ENCODE data around the gene GTF3C1.

The GTF3C1 gene

DNA sequence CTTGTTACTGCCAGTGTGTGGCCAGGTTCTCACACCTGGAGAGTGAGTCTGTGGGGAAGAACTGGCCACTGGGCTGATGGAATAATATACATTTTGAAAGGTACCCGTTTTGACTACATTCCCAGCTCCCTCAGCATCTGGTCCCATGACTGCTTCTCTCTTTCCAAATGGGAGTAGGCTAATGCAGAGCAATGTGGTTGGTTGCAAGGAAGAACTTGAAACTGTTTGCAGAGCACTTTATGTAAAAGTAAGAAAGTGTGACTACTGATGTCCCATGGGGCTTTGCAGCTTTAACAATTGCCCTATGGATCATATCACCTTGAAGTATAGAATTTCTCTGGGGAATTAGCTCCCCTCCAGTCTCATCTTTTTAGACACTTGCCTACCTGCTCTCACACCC, 9.2 kb upstream of the GTF3C1 start:
- no peak for DNase-seq

DNA sequence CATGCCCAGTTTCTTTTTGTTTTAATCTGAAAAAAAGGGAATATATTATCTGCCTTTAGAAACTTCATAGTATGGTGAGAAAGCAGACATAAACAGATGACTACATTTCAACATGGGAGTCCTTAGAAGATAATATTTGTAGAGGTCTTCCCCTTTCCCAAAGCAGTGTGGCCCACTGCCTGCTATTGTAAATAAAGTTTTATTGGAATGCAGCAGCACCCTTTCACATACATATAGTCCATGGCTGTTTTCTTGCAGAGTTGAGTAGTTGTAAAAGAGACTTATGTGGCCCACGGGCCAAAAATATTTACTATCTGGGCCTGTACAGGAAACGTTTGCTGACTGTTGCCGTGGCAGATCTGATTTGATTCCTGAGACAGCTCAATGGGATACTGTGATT, 8.7 kb upstream of the GTF3C1 start:
- DNase-seq: no peak

DNA sequence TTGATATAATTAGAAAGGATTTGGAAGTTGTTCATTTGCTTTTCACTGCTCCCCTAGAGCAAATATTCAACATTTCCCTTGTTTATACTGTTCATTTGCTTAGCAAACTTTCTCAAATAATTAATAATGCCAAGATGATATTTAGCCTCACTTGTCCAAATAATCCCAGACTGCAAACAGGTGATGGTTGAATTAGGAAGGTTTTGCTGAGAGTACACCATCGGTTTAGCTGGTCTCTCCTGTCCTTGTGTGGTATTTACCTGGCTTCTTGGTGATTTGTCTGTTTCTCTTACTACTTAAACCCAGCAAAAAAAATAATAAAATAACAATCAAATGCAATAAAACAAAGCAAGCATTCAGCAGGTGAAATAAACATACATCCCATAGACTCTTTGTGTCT, 6.8 kb upstream of the GTF3C1 start:
- no peak for DNase-seq

DNA sequence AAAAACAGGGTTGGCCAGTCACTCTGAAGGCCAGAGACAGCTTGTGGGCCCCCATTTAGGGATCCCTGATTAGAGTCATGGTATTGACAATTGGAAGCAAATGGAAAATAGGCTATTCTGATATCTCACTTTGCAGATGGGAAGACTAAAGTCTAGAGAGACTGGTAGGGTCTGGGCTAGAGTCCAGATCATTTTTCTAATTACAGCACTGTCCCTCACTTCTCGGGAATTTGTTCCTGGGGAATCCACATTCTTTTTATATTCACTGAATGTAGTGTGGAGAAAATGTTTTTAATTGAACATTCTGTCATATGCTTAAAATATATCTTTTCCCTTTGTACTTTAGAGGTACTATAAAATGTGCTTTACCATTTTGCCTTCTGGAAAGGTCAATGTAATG, 1.3 kb upstream of the GTF3C1 start:
- no peak for DNase-seq

DNA sequence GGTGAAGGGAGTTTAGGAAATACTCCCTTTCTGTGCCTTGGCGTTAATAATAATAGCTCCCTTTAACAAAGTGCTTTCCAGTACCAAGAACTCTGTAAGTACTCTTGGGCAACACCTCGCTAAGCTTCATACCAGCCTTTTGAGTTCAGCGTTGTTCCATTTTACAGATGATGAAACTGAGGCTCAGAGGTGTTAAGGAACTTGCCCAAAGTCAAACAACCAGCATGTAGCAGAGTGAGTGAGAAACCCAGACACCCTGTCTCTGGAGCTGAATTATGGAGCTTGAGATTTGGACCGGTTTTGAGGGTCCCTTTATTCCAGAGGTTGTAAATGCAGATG, 838 bp upstream of the GTF3C1 start:
- DNase-seq: no peak

DNA sequence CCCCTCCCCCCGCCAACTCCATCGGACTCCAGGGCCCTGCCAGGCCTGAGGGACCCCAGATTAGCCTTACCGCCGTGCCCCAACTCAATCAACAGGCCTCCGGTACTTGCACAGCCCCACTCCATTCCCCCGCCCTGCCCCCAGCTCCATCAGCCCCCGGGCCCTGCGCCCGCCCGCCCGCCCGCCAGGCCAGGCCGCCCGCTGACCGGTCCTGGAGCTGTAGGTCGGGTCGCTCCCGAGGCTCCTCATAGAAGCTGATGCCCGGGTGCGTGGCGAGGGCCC, 308 bp downstream of the GTF3C1 start:
- no peak for DNase-seq

DNA sequence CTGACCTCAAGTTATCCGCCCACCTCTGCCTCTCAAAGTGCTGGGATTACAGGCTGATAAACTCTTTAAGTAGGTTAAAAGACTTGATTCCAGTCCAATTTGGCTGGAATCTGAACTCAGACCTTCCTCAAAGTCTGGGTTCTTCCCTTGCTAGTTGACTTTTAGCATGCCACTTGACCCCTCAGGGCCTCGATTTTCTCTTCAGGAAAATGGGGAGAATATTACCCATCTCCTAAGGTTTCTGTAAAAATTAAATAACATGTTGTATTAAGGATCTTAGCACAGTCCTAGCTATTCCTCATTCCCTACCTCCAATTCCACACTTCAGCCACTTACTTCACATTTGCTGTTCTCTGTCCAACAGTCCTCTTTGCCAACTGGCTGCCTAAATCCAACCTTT, 1.9 kb downstream of the GTF3C1 start:
- peak; percentile 19 for DNase-seq

DNA sequence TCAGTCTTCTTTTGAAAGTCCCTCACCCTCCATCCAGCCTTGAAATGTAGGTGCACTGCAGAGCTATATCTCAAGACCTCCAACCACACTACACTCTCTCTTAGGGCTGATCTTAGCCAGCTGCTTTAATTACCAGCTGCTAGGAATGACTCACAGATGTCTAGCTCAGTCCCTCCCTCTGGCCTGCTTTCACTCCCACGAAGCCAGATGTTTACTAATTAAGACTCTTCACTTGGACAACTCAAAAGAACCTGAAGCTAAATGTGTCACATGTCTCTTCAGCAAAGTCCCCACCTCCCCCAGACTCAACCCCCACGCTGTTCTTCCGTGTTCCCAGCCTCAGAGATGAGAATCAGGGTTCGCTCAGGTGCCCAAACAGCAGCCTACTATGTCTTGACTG, 2.6 kb downstream of the GTF3C1 start:
- DNase-seq: peak; percentile 55

DNA sequence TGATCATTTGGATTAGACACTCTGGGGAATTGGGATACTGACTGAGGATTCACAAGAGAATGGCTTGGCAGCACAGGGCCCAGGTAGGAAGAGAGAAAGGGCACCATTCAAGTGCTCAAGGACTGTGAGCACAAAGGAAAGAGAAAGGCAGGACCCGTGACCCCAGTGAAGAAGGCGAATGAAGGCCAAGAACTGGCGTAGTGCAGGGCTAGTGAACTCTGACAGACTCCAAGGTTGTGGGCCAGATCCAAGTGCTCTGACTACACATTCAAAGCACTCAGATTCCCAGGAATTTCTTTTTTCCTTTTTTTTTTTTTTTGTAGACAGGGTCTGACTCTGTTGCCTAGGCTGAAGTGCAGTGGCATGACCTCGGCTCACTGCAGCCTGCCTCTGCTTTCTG, 5.0 kb downstream of the GTF3C1 start:
- DNase-seq: no peak

DNA sequence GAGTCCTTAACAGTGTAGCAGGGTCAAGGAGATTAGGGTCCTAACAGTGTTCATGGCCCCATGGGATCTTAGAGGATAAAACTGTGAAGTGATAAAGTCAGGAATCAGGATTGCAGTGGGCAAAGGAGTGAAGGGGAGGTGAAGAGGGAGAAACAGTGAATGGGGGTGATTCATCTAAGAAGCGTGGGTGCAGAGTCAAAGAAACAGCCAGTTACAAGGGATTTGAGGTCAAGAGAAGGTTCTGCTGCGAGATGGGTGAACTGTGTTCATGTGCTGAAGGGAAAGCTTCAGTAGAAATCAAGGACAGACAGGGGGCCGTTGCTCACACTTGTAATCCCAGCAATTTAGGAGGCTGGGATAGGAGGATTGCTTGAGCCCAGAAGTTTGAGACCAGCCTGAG, 5.9 kb downstream of the GTF3C1 start:
- DNase-seq: peak; percentile 12

DNA sequence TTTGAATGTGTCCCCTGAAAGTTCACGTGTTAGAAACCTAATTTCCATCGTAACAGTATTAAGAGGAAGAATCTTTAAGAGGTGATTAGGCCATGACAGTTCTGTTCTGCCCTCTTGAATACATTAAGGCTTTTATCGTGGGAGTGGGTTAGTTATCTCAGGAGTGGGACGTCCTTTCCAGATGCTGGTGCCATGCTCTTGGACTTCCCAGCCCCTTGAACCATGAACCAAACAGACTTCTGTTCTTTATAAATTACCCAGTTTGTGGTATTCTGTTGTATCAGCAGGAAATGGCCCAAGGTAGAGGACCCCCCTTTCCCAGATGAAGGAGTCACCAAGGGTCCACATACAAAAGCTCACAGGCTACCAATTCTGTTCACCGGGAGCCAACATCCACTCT, 10.1 kb downstream of the GTF3C1 start:
- no peak for DNase-seq

DNA sequence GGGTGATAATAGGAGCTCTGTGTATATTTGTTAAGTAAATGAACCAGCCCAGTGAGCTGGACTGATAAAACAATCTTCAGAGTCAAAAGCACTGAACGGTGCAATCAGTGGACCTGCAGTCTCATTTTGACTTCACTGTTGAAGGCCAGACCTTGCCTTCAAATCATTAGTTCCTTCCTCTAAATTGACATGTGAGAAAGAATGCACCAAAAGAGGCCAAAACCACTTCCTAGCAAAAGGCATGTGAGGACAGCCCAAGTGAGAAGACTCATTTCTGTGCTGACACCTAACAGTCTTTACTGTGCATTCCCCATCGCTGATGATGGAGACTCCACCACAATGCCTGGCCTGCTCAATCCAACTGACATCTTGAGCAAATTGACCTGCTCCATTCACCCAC, 10.6 kb downstream of the GTF3C1 start:
- no peak for DNase-seq

DNA sequence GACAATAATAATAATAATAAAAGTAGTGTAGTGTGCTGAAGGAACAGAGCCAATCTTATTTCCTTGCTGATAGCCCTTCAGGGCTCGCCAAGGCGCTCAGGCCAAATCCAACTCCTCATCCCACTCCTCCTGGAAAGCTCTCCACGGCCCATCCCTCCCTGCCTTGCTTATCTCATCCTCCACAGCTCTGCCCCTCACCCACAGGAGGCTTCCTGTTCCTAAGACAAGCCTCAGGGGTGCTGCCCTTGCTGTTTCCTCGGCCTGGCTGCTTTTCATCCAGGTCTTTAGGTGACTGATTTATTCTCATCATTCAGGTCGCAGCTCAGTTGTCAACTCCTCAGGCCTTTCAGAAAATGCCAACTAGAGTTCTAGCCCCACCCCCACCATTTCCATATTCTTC, 11.2 kb downstream of the GTF3C1 start:
- DNase-seq: no peak

DNA sequence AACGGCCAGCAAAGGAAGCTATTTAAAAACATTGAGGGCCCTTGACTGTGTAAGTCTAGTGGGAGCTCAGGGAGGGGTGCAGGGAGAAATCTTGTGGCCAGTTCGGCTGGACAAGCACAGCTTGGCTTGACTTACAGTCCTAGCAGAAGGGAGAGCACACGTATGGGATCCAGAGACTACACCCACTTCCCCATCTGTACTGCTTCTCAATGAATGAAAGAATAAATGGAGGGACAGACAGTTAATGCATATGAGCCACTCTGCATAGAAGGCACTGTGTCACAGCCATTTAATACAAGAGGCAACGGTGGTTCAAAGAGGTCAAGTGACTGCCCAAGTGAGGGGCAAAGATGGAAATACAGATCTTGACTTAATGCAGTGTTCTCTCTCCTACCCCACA, 15.5 kb downstream of the GTF3C1 start:
- no peak for DNase-seq

DNA sequence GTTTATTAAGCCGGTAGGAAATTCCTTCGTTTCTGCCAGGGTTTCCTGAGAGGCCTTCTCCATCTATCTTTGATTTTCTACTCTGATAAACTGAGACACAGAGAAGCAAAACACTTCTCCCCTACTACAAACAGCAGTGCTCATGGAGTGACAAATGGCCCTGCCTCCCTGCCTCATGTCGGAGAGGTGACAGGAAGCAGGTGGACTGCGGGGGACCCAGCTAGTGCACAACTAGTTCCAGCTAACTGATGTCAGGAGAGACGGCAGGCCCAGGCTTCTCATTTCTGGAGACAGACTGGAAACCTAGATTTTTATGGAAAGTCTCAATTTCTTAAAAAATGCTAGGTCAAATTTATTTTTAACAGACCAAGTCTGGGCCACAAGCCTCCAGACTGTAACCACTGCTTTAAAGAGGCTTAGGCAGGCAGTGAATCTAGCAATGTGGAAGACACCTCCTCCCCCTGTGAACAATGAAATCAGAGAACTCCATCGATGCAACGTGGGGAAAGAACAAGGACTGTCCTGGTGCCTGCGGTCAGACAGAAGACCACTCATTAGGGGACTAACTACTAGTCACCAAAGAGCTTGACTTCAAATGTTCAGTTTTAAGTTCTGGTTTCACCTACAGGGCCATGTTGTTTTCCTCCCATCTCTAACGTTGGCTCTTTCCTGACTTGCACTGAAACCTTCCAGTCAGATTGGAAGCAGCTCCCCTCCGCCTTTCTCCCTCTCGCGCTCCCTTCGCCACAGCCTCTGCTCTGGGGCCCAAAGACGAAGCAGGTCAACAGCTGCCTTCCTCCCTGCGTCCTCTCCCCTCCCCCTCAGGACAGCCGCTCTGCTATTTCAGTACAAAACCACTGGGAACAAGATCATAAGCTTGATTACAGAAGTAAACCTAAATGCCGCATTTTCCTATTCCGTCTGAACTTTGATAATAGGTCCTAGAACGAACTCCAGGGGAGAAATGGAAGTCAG, 17.6 kb downstream of the GTF3C1 start:
- DNase-seq: no peak

DNA sequence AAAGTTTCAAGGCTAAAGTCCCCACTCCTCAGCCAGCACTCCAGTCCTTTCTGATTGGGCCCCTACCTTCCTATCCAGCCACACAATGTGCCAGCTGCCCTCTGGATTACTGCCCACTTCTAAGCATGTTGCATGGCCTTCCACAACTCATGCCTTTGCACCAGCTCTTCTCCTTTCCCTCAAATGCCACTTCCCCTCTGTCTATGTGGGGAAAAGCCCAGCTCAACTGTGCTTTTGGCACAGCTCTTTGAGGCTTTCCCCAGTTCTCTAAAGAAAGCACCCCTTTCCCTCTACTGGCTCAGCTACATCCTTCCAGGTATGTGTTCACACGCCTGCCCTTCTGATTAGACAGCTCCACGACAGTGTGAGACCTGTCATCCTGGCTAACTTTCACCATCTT, 18.5 kb downstream of the GTF3C1 start:
- no peak for DNase-seq

DNA sequence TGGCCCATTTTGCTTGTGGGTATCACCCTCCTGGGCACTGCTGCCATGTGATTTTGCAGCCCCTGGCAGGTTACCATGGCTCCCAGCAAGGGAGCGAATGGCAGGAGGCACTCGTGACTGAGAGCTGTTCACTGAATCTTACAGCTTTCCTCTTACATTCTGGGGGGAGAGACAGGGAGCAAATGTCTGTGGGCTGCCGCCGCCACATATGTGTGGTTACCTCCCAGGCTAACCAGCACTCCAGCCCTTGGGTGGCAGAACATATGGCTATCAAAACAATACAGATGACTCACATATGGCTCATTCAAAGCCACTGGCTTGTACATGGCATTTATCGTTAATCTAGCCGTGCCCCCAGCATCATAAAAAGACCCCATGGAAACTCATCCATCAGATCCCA, 19.8 kb downstream of the GTF3C1 start:
- no peak for DNase-seq

DNA sequence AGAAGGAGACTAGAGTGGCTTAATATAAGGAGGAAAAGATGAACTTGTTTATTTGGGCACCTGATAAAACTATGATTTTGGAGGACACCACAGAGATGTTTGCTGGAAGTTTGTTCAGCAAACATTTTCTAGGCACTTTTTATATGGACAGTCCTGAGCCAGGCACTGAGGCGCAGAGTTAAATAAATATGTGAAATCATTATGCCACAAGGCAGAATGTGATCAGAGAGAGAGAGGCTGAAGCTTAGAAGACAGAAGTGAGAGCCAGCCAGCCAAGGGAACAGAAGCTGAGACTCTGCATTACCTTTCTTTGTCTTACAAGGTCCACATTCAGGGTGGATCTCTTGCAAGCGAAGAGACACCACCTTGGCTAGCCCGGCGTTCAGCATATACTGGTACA, 21.4 kb downstream of the GTF3C1 start:
- DNase-seq: no peak

DNA sequence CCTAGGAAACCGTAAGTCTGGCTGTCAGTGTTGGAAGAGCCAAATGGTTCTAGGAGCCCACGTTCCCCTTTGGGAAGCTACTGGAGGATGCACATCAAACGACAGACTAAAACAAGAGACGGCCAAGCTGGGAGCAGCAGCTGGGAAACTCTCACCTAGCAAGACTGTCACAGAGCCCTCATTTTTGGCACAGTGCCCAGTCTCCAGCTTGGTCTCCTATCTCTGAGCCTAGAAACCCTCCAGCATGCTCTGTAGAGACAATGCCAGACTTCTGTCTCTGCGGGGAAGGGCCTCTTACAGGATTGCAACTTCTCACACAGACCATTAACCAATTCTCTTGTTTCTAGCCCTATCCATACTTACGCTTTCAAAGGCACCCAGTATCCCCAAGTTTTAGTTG, 23.5 kb downstream of the GTF3C1 start:
- DNase-seq: no peak

DNA sequence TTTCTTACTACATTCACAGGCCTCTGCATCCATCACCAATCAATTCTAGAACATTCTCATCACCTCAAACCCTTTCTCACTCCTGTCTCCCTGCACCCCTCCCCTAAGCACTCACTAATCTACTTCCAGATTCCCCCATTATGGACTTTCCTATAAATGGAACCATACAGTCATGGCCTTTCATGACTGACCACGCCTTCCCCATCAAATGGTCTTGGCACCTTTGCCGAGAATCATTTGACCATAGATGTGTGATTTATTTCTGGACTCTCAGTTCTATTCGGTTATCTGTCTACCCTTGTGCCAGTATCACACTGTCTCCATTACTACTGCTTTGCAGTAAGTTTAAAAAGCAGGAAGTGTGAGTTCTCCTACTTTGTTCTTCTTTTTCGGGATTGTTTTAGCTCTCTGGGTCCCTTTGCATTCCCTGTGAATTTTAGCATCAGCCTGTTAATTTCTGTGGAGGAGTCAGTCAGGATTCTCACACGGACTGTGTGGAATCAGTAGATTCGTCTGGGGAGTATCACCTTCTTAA, 27.5 kb downstream of the GTF3C1 start:
- no peak for DNase-seq

DNA sequence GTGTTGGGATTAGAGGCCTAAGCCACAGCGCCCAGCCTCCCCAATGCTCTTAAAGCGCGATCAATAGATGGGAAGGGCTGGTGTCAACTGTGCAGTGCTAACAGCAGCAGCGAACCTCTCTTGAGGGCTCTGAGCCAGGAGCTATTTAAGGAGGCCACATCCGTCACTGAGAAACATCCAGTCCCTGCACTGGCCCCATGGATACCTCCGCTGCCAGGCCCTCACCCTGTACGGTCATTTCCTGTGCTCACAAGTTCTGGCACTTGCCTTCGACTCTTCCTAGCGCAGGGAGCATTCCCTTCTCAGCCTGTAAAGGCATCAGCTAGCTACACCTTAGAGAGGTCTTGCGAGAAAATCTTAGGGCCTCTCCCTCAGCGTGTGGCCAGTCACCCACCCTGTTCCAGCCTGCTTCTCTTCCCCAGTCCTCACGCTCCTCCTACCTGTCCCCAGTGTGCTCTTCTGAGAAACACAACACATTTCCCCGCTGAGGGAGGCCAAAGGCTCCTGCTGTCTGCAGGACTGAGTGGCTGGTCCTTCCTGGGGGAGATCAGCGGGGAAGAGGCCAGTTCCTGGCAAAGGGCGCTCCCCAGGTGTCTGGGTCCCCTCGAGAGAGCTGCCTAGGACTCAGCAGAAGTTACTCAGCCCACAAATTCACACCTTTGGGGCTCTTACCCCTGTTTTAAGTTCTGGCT, 28.6 kb downstream of the GTF3C1 start:
- no peak for DNase-seq

DNA sequence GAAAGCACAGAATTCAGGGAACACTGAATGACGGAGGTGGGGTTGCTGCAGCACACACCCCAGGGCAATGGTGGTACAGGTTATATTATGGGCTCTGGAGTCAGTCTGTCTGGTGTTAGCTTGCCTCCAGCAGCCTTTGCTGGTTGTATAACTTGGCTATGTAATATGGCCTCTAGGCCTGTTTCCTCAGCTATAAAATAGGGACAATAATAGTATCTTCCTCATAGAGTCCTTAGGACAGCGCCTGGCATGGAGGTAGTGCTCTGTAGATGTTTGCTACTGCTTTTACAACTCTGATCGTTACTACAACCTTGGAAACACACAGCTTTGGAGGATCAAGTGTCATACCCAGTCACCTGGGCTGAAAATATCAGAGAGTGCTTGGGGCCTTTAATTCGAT, 31.5 kb downstream of the GTF3C1 start:
- DNase-seq: no peak

DNA sequence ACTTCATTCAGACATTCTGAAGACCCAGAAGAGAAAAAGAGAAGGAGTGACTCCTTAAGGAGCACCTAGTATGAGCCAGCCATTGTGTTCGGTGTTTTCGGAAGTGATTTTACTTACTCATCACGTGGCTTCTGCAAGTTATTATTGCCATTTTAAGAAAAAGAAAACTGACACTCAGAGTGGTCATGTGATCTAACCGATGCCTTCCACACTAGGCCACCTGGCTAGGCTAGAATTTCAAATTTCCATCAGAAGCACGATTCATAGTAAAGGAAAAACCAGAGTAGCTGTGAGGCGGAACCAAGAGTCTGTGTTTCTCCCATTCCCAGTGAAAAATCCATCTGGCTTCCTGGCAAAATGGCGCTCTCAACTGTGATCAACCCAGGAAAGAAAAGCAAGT, 32.0 kb downstream of the GTF3C1 start:
- DNase-seq: no peak

DNA sequence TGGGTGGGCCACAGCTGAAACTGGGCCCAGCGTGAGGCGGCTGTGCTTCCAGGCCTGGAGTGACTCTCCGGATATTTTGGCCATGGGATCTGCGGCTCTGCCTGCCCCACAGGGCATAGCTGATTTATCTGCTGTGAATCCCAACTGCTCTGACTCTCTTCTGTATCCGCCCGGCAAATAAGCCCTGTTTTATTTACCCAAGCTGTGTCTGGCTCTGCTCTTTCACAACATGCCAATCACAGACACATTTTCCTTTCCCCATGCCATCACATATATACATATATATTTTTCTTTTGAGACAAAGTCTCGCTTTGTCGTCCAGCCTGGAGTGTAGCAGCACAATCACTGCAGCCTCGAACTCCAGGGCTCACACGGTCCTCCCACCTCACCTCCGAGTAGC, 33.3 kb downstream of the GTF3C1 start:
- no peak for DNase-seq

DNA sequence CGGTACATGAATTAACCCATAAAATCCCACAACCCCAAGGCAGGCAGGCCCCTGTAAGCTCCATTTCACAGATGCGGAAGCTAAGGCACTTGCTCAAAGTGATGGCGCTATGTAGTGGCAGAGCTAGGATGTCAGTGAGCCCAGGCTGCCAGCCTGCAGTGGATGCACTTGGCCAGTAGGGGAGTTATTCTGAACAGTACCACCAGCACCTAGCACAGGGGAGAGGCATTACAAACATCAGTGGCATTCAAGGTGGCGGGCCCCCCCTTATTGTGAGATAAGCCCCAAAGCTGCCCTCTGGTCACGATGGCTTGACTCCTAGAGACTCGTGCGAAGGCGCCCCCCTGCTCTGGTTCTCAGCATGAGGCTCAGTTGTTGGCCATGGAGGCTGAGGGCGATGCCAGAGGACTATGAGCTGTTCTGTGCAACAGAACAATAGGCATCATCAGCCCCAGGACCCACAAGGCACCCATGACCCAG, 33.8 kb downstream of the GTF3C1 start:
- no peak for DNase-seq
